Type B pancreatic cell (in vitro differentiated cells): ENCODE results near the gene NTN5. TPM values are rescaled to one million over a fixed set of nuclear protein-coding genes. Genes with fewer than 3 reads are reported as not detected.
"Not testable (repeated sequence)": the region's sequence is repeated elsewhere in the genome, so short reads cannot be mapped to it uniquely, and the experiment has no call there.

Experiments used
- DNase-seq: peaks from one replicate; pipeline ENCODE4 v3.0.0; 2021; ENCODE audit warnings: mixed read lengths; ENCODE audit not compliant: unreplicated experiment; ENCODE audit errors: extremely low spot score
- H3K27ac Mint-ChIP-seq: 2 replicates; pipeline ENCODE4 v1.8.0; 2021; ENCODE audit warnings: mild to moderate bottlenecking, mixed read lengths
- H3K27me3 Mint-ChIP-seq: 2 replicates; pipeline ENCODE4 v1.8.0; 2021; ENCODE audit warnings: mixed read lengths
- H3K36me3 Mint-ChIP-seq: 2 replicates; pipeline ENCODE4 v1.8.0; 2021; ENCODE audit warnings: mixed read lengths
- H3K4me1 Mint-ChIP-seq: one replicate; pipeline ENCODE4 v1.8.0; 2021; ENCODE audit warnings: mixed read lengths; ENCODE audit not compliant: unreplicated experiment
- H3K4me3 Mint-ChIP-seq: 2 replicates; pipeline ENCODE4 v1.8.0; 2021; ENCODE audit warnings: mild to moderate bottlenecking, mixed read lengths
- H3K9me3 Mint-ChIP-seq: 2 replicates; pipeline ENCODE4 v1.8.0; 2021; ENCODE audit warnings: mixed read lengths
- CTCF ChIP-seq: fragments of 200-600 bp; sonication (generic); conservative IDR thresholded peaks from 2 replicates; pipeline ENCODE4 v1.5.0; 2021; ENCODE audit warnings: antibody characterized with exemption, mild to moderate bottlenecking
- total RNA-seq: library from RNA; stranded (reverse); gene quantifications from 2 replicates; pipeline ENCODE4 v1.2.1, GENCODE V29; 2021; ENCODE audit warnings: low replicate concordance

NTN5 gene
- total RNA-seq, 1 donor from 2014 or later = 1.2 TPM

- peaks cover 2% of the 10 kb centered on the region for H3K4me1 Mint-ChIP-seq
- no peak for TF ChIP-seq CTCF
- no peak for DNase-seq
- H3K27me3 Mint-ChIP-seq = peaks cover 5% of the 10 kb centered on the region
- H3K9me3 Mint-ChIP-seq = no peaks in the 10 kb centered on the region
- no peak overlapping the region for H3K27ac Mint-ChIP-seq
- H3K4me3 Mint-ChIP-seq = no peak overlapping the region
- peaks cover 10% of the 10 kb centered on the region for H3K36me3 Mint-ChIP-seq
Measured at GRCh38 chr19:48703316-48703715, 30.5 kb upstream of the NTN5 start.

GRCh38 chr19:48702701-48703100 lies 29.9 kb upstream of the NTN5 start:
- Mint-ChIP-seq H3K4me3 (no peak overlapping the region), H3K27me3 (peaks cover 9% of the 10 kb centered on the region), H3K36me3 (peaks cover 10% of the 10 kb centered on the region), H3K27ac (no peak overlapping the region), H3K9me3 (no peaks in the 10 kb centered on the region), H3K4me1 (no peaks in the 10 kb centered on the region)
- no peak for TF ChIP-seq CTCF
- DNase-seq = no peak

- TF ChIP-seq CTCF = no peak
- Mint-ChIP-seq H3K4me3 (peak overlapping the region; percentile 44), H3K27me3 (peaks cover 35% of the 10 kb centered on the region)
Measured at GRCh38 chr19:48698046-48698445, 25.2 kb upstream of the NTN5 start.

GRCh38 chr19:48696353-48697010 lies 23.7 kb upstream of the NTN5 start:
- TF ChIP-seq CTCF = no peak
- no peak for DNase-seq
- Mint-ChIP-seq H3K4me1 (peaks cover 12% of the 10 kb centered on the region), H3K36me3 (peaks cover 3% of the 10 kb centered on the region), H3K27ac (peak overlapping the region; percentile 83), H3K9me3 (no peaks in the 10 kb centered on the region), H3K27me3 (peaks cover 35% of the 10 kb centered on the region), H3K4me3 (peak overlapping the region; percentile 83)

More at GRCh38 chr19:48698046-48698445, 25.2 kb upstream of the NTN5 start:
- no peak overlapping the region for H3K27ac Mint-ChIP-seq
- DNase-seq = no peak
- peaks cover 12% of the 10 kb centered on the region for H3K4me1 Mint-ChIP-seq
- H3K9me3 Mint-ChIP-seq = no peaks in the 10 kb centered on the region
- peaks cover 10% of the 10 kb centered on the region for H3K36me3 Mint-ChIP-seq

GRCh38 chr19:48695743-48696352 lies 23.0 kb upstream of the NTN5 start, which contains the start of gene FUT2:
TSS of gene FUT2 (plus strand) at chr19:48695971. CDS start at chr19:48702957, 6,986 bp downstream.
- Mint-ChIP-seq H3K27ac (peak within 1 kb of the TSS; percentile 90), H3K36me3 (peaks cover 3% of the 10 kb centered on the region), H3K4me1 (peaks cover 12% of the 10 kb centered on the region), H3K4me3 (peak within 1 kb of the TSS; percentile 83), H3K9me3 (no peaks in the 10 kb centered on the region), H3K27me3 (peaks cover 35% of the 10 kb centered on the region)
- no peak for TF ChIP-seq CTCF
- no peak for DNase-seq

GRCh38 chr19:48693629-48694028 lies 20.8 kb upstream of the NTN5 start:
- not testable (repeated sequence) for H3K36me3 Mint-ChIP-seq, DNase-seq, H3K9me3 Mint-ChIP-seq, H3K4me3 Mint-ChIP-seq
- Mint-ChIP-seq H3K4me1 (peaks cover 18% of the 10 kb centered on the region), H3K27me3 (peaks cover 32% of the 10 kb centered on the region), H3K27ac (peak overlapping the region; percentile 29)
